ENCODE results near the gene TMX2.

The TMX2 gene

DNA sequence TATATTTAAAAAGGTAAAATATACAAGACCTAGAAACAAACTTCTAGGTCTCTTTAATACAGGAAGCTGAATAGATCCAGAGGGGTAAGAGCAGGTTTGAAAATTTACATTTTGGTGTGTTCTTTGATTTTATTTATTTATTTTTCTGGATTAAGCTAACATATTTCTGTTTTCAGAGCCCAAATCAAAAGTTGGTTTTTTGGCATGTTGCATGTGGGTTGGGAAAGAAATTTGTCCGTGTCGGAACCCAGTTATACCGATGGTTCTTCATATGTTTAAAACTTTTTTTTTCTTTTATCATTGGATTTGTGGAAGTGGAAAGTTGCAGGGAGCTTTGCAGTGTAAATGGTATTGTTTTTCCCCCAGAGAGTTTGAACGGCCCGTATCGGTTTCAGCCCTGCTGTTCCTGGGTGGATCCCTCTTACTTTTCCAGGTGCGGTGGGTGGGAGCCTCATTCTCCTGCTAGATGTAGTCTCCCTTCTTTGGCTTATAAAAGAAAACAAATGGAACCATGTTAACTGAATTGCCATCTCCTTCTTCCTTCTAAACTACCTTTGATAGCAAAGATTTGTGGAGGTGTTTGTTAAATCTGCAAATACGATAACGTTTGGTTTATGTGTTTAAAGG lies 50.0 kb downstream of the TMX2 start:
- TF ChIP-seq TAF1 (IDR thresholded peaks at IDR 0.05; ENCODE audit: borderline replicate concordance, insufficient read depth, low read length) (no peak), FOXP2 (optimal IDR thresholded peaks at IDR 0.05; ENCODE audit: borderline replicate concordance, extremely low read depth, extremely low read length, insufficient read depth) (no peak), SIN3A (IDR thresholded peaks at IDR 0.05; ENCODE audit: borderline replicate concordance, insufficient read depth, low read length) (no peak), REST (IDR thresholded peaks at IDR 0.05; ENCODE audit: insufficient read depth in 1 of 2, low read depth in 2 of 2, low read length in 2 of 2) (no peak), POLR2AphosphoS5 (IDR thresholded peaks at IDR 0.05; ENCODE audit: low read depth, low read length) (no peak)

GRCh38 chr11:57763568-57763967 lies 51.2 kb downstream of the TMX2 start:
- TF ChIP-seq REST (IDR thresholded peaks at IDR 0.05; ENCODE audit: insufficient read depth in 1 of 2, low read depth in 2 of 2, low read length in 2 of 2): no peak
- no peak for TF ChIP-seq SIN3A (IDR thresholded peaks at IDR 0.05; ENCODE audit: borderline replicate concordance, insufficient read depth, low read length)
- no peak for TF ChIP-seq TAF1 (IDR thresholded peaks at IDR 0.05; ENCODE audit: borderline replicate concordance, insufficient read depth, low read length)
- TF ChIP-seq POLR2AphosphoS5 (IDR thresholded peaks at IDR 0.05; ENCODE audit: low read depth, low read length): no peak
- no peak for TF ChIP-seq FOXP2 (optimal IDR thresholded peaks at IDR 0.05; ENCODE audit: borderline replicate concordance, extremely low read depth, extremely low read length, insufficient read depth)

DNA sequence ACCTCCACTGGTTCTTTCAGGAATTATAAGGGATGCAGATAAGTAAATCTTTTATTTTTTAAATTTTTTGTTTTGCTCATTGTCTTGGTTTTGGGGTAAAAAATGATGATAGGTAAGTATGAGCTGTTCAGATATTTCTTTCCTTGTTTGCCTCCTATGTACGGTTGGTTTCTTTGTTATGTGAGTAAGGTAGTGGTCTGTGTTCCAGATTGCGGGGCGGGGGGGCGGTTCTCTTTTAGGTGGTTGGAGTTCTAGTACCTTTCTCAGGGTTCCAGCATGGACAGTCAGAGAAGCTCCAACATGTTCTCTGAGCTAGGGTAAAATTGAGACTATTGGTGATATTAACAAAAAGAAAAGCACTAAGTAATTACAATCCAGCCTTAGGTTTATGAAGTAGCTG lies 51.6 kb downstream of the TMX2 start:
- TF ChIP-seq REST (IDR thresholded peaks at IDR 0.05; ENCODE audit: insufficient read depth in 1 of 2, low read depth in 2 of 2, low read length in 2 of 2): no peak
- TF ChIP-seq POLR2AphosphoS5 (IDR thresholded peaks at IDR 0.05; ENCODE audit: low read depth, low read length): no peak
- TF ChIP-seq SIN3A (IDR thresholded peaks at IDR 0.05; ENCODE audit: borderline replicate concordance, insufficient read depth, low read length): no peak
- TF ChIP-seq TAF1 (IDR thresholded peaks at IDR 0.05; ENCODE audit: borderline replicate concordance, insufficient read depth, low read length): no peak
- no peak for TF ChIP-seq FOXP2 (optimal IDR thresholded peaks at IDR 0.05; ENCODE audit: borderline replicate concordance, extremely low read depth, extremely low read length, insufficient read depth)

GRCh38 chr11:57764566-57764965 lies 52.2 kb downstream of the TMX2 start:
- TF ChIP-seq TAF1 (IDR thresholded peaks at IDR 0.05; ENCODE audit: borderline replicate concordance, insufficient read depth, low read length) (no peak), SIN3A (IDR thresholded peaks at IDR 0.05; ENCODE audit: borderline replicate concordance, insufficient read depth, low read length) (no peak), FOXP2 (optimal IDR thresholded peaks at IDR 0.05; ENCODE audit: borderline replicate concordance, extremely low read depth, extremely low read length, insufficient read depth) (no peak), POLR2AphosphoS5 (IDR thresholded peaks at IDR 0.05; ENCODE audit: low read depth, low read length) (no peak), REST (IDR thresholded peaks at IDR 0.05; ENCODE audit: insufficient read depth in 1 of 2, low read depth in 2 of 2, low read length in 2 of 2) (no peak)
